H9 (cell line): Measurements from ENCODE around the gene PPP1R9A. TPM values are rescaled to one million over a fixed set of nuclear protein-coding genes. Genes with fewer than 3 reads are reported as not detected.

Source experiments
- DNase-seq: peaks from one replicate; pipeline ENCODE4 v3.0.0-alpha.2; 2017
- H2AFZ ChIP-seq: one replicate; pipeline ENCODE4 v1.6.1; 2013; ENCODE audit warnings: mild to moderate bottlenecking, low read length, control low read depth, moderate library complexity
- H2AK5ac ChIP-seq: 2 replicates; pipeline ENCODE4 v1.6.1; 2013; ENCODE audit warnings: low read length, control low read depth, mixed read lengths; ENCODE audit not compliant: insufficient read length
- H2BK120ac ChIP-seq: one replicate; pipeline ENCODE4 v1.6.1; 2013; ENCODE audit warnings: low read depth, mild to moderate bottlenecking, low read length, control low read depth, inconsistent platforms; ENCODE audit not compliant: poor library complexity, severe bottlenecking
- H2BK12ac ChIP-seq: 2 replicates; pipeline ENCODE4 v1.6.1; 2013; ENCODE audit warnings: low read length, control low read depth, mixed read lengths, low read depth; ENCODE audit not compliant: insufficient read length
- H2BK15ac ChIP-seq: 2 replicates; pipeline ENCODE4 v1.6.1; 2013; ENCODE audit warnings: low read depth, low read length, control low read depth
- H2BK20ac ChIP-seq: one replicate; pipeline ENCODE4 v1.6.1; 2013; ENCODE audit warnings: low read depth, mild to moderate bottlenecking, low read length, control low read depth, inconsistent platforms; ENCODE audit not compliant: poor library complexity, severe bottlenecking
- H2BK5ac ChIP-seq: 2 replicates; pipeline ENCODE4 v1.6.1; 2013; ENCODE audit warnings: low read length, control low read depth, mixed read lengths; ENCODE audit not compliant: insufficient read length
- H3K14ac ChIP-seq: 2 replicates; pipeline ENCODE4 v1.6.1; 2013; ENCODE audit warnings: low read length, control low read depth; ENCODE audit not compliant: insufficient read depth
- H3K18ac ChIP-seq: 2 replicates; pipeline ENCODE4 v1.6.1; 2013; ENCODE audit warnings: low read depth, mild to moderate bottlenecking, mixed read lengths, low read length, control low read depth; ENCODE audit not compliant: insufficient read length
- H3K23ac ChIP-seq: 2 replicates; pipeline ENCODE4 v1.6.1; 2013; ENCODE audit warnings: low read length, control low read depth, mixed read lengths, low read depth; ENCODE audit not compliant: insufficient read length
- H3K23me2 ChIP-seq: 2 replicates; pipeline ENCODE4 v1.6.1; 2013; ENCODE audit warnings: low read depth, mild to moderate bottlenecking, mixed read lengths, low read length, control low read depth; ENCODE audit not compliant: insufficient read length, poor library complexity, severe bottlenecking
- H3K27ac ChIP-seq: 2 replicates; pipeline ENCODE4 v1.5.1; 2013; ENCODE audit warnings: low read length, control low read depth, mixed read lengths, low read depth; ENCODE audit not compliant: insufficient read length
- H3K27me3 ChIP-seq: 2 replicates; pipeline ENCODE4 v1.6.1; 2013; ENCODE audit warnings: low read length, control low read depth, inconsistent platforms; ENCODE audit not compliant: insufficient read depth
- H3K4ac ChIP-seq: 2 replicates; pipeline ENCODE4 v1.6.1; 2013; ENCODE audit warnings: low read depth, mild to moderate bottlenecking, control low read depth, inconsistent platforms, low read length, moderate library complexity
- H3K4me1 ChIP-seq: 2 replicates; pipeline ENCODE4 v1.6.1; 2013; ENCODE audit warnings: low read length, control low read depth, inconsistent platforms; ENCODE audit not compliant: insufficient read depth
- H3K4me2 ChIP-seq: 2 replicates; pipeline ENCODE4 v1.6.1; 2013; ENCODE audit warnings: low read length, control low read depth, mixed read lengths; ENCODE audit not compliant: insufficient read length, insufficient read depth
- H3K56ac ChIP-seq: 2 replicates; pipeline ENCODE4 v1.6.1; 2013; ENCODE audit warnings: low read depth, mild to moderate bottlenecking, mixed read lengths, low read length, control low read depth; ENCODE audit not compliant: insufficient read length
- H3K79me1 ChIP-seq: 2 replicates; pipeline ENCODE4 v1.6.1; 2013; ENCODE audit warnings: low read depth, mild to moderate bottlenecking, moderate library complexity, low read length, control low read depth, inconsistent platforms; ENCODE audit not compliant: insufficient read depth, poor library complexity, severe bottlenecking
- H3K79me2 ChIP-seq: 2 replicates; pipeline ENCODE4 v1.6.1; 2013; ENCODE audit warnings: low read length, control low read depth, inconsistent platforms; ENCODE audit not compliant: insufficient read depth
- H3K9ac ChIP-seq: 2 replicates; pipeline ENCODE4 v1.6.1; 2013; ENCODE audit warnings: low read length, control low read depth, mixed read lengths; ENCODE audit not compliant: insufficient read length; ENCODE audit errors: extremely low read depth
- H3K9me3 ChIP-seq: one replicate; pipeline ENCODE4 v1.6.1; 2013; ENCODE audit warnings: low read depth, low read length, inconsistent platforms; ENCODE audit not compliant: control insufficient read depth
- H3T11ph ChIP-seq: one replicate; pipeline ENCODE4 v1.6.1; 2013; ENCODE audit warnings: mild to moderate bottlenecking, low read length, control low read depth, inconsistent platforms
- H4K20me1 ChIP-seq: one replicate; pipeline ENCODE4 v1.6.1; 2013; ENCODE audit not compliant: control insufficient read depth, insufficient read length, insufficient read depth
- H4K5ac ChIP-seq: 2 replicates; pipeline ENCODE4 v1.6.1; 2013; ENCODE audit warnings: low read depth, mild to moderate bottlenecking, mixed read lengths, low read length, control low read depth; ENCODE audit not compliant: insufficient read length
- H4K8ac ChIP-seq: replicated peaks from 2 replicates; pipeline ENCODE4 v1.6.1; 2013; ENCODE audit warnings: low read length, control low read depth, mixed read lengths, low read depth; ENCODE audit not compliant: insufficient read length
- H4K91ac ChIP-seq: 2 replicates; pipeline ENCODE4 v1.6.1; 2013; ENCODE audit warnings: low read depth, mild to moderate bottlenecking, moderate library complexity, mixed read lengths, low read length, control low read depth; ENCODE audit not compliant: insufficient read length
- H3K27ac Mint-ChIP-seq, 3 experiments: 2 replicates in 2 of 3; 3 replicates in 1 of 3; pipeline ENCODE4 v1.8.0; 2020 to 2021; ENCODE audit warnings: mixed read lengths in 3 of 3, mild to moderate bottlenecking in 1 of 3, moderate library complexity in 1 of 3
- H3K27me3 Mint-ChIP-seq: 2 replicates; pipeline ENCODE4 v1.8.0; 2021; ENCODE audit warnings: low read depth, mild to moderate bottlenecking, moderate library complexity, mixed read lengths
- H3K36me3 Mint-ChIP-seq, 3 experiments: 2 replicates in 2 of 3; 3 replicates in 1 of 3; pipeline ENCODE4 v1.8.0; 2020 to 2021; ENCODE audit warnings: low read depth in 3 of 3, mixed read lengths in 3 of 3; ENCODE audit not compliant: insufficient read depth in 1 of 3
- H3K4me1 Mint-ChIP-seq, 2 experiments: 2 replicates each; pipeline ENCODE4 v1.8.0; 2020; ENCODE audit warnings: mixed read lengths in 2 of 2
- H3K4me3 Mint-ChIP-seq, 2 experiments: 2 replicates in 1 of 2; 3 replicates in 1 of 2; pipeline ENCODE4 v1.8.0; 2020 to 2021; ENCODE audit warnings: mild to moderate bottlenecking in 2 of 2, mixed read lengths in 2 of 2, moderate library complexity in 1 of 2
- H3K9me3 Mint-ChIP-seq, 2 experiments: 2 replicates in 1 of 2; 3 replicates in 1 of 2; pipeline ENCODE4 v1.8.0; 2020; ENCODE audit warnings: mild to moderate bottlenecking in 2 of 2, mixed read lengths in 2 of 2, moderate library complexity in 1 of 2
- CTCF ChIP-seq: fragments of 200-600 bp; sonication (generic); conservative IDR thresholded peaks from 3 replicates; pipeline ENCODE4 v1.8.0; 2021; ENCODE audit warnings: antibody characterized with exemption, mild to moderate bottlenecking
- WGBS: extraction: QIAGEN DNeasy Blood & Tissue Kit; methylation state at CpG from one replicate; pipeline ENCODE4 v1.1.7; 2013; ENCODE audit warnings: missing lambda C conversion rate, low lambda C conversion rate, mixed read lengths; ENCODE audit not compliant: insufficient read length; ENCODE audit errors: extremely low coverage; 5-methylcytosine and 5-hydroxymethylcytosine counted together
- total RNA-seq: library from RNA; stranded (reverse); gene quantifications from 2 replicates; pipeline ENCODE4 v1.2.1, GENCODE V29; 2021

The PPP1R9A gene
- total RNA-seq, 1 experiment from 2014 or later, result 17.0 TPM

DNA sequence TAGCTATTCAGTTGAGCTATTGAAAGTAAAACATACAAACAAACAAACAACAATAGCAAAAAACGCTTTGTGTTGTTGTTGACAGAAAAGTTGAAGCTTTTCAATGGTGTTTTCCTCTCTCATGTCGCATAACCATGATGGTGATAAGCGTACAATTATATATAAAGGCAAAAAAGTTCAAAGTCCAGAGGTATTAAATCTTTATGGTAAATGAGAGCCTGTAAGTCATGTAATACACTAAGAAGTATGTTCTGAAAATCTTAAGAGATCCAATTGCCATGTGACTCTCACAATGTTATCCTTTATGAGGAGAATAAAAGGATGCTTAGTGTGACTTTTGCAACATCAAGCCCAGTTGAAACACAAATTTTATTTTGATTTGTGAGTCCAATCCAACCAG, 93.9 kb downstream of the PPP1R9A start:
- Mint-ChIP-seq H3K4me1 (peaks cover 12 to 18% of the 10 kb centered on the region in 2 experiments; a peak in 3 of 4 replicates), H3K36me3 (no peaks in the 10 kb centered on the region), H3K4me3 (no peak overlapping the region), H3K27me3 (no peaks in the 10 kb centered on the region), H3K9me3 (no peaks in the 10 kb centered on the region), H3K27ac (no peak overlapping the region; a peak in 1 of 7 replicates)
- Histone ChIP-seq H3K4me1 (no peaks in the 10 kb centered on the region), H3K9me3 (no peaks in the 10 kb centered on the region), H3K14ac (no peak overlapping the region), H2BK15ac (no peak overlapping the region), H2BK120ac (no peak overlapping the region), H3K27ac (no peak overlapping the region), H3K23me2 (no peaks in the 10 kb centered on the region), H3K9ac (no peak overlapping the region), H2BK20ac (no peak overlapping the region), H3K4ac (no peak overlapping the region), H4K91ac (no peak overlapping the region), H2AK5ac (no peak overlapping the region), H2BK12ac (no peak overlapping the region), H2AFZ (no peak overlapping the region), H3T11ph (no peak overlapping the region), H2BK5ac (no peak overlapping the region), H3K27me3 (no peaks in the 10 kb centered on the region), H3K18ac (no peak overlapping the region), H3K79me2 (no peaks in the 10 kb centered on the region), H4K20me1 (no peaks in the 10 kb centered on the region), H4K5ac (no peak overlapping the region), H4K8ac (no peak overlapping the region), H3K23ac (no peak overlapping the region), H3K79me1 (no peaks in the 10 kb centered on the region), H3K56ac (no peak overlapping the region), H3K4me2 (no peak overlapping the region)
- WGBS, result no CpG with 5 or more reads among the region's 3 CpGs
- DNase-seq, result no peak
- no peak for TF ChIP-seq CTCF
